C4-2B (cell line): Measurements from ENCODE around the gene KLHDC1.
A peak's percentile ranks its signal among the peaks of the same experiment; 100 is the strongest.
"Not testable (repeated sequence)": the region's sequence is repeated elsewhere in the genome, so short reads cannot be mapped to it uniquely, and the experiment has no call there.

Experiments used
- H3K27ac ChIP-seq: fragments of 450-650 bp; 2 replicates; pipeline ENCODE4 v1.5.1; 2017
- ZFX ChIP-seq: fragments of 450-650 bp; IDR thresholded peaks from 2 replicates; pipeline ENCODE4 v1.6.1; 2017
- TF ChIP-seq, protein P1 (sequence below): fragments of 450-650 bp; conservative IDR thresholded peaks from 2 replicates; pipeline ENCODE4 v1.5.1; 2017; ENCODE audit warnings: mild to moderate bottlenecking

The KLHDC1 gene

DNA sequence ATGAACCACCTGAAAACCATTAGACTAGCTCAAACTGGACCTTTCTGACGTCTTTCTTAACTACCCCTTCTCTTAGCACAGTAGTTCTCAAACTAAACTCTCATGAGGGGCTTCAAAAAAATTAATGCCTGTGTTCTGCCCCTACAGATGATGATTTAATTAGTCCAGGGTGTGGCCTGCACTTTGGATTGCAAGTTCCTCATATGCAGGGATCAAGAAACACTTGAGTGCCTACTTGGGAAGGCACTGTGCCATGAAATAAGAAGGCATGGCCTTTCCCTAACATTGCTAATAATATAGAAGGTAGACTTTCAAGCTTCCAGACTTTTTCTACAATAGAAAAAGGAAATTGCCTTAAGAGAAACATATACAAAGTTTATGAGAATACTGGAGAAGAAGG, 52.3 kb downstream of the KLHDC1 start:
- H3K27ac ChIP-seq, result no peak overlapping the region
- TF ChIP-seq ZFX, result no peak
- TF ChIP-seq, protein P1, sequence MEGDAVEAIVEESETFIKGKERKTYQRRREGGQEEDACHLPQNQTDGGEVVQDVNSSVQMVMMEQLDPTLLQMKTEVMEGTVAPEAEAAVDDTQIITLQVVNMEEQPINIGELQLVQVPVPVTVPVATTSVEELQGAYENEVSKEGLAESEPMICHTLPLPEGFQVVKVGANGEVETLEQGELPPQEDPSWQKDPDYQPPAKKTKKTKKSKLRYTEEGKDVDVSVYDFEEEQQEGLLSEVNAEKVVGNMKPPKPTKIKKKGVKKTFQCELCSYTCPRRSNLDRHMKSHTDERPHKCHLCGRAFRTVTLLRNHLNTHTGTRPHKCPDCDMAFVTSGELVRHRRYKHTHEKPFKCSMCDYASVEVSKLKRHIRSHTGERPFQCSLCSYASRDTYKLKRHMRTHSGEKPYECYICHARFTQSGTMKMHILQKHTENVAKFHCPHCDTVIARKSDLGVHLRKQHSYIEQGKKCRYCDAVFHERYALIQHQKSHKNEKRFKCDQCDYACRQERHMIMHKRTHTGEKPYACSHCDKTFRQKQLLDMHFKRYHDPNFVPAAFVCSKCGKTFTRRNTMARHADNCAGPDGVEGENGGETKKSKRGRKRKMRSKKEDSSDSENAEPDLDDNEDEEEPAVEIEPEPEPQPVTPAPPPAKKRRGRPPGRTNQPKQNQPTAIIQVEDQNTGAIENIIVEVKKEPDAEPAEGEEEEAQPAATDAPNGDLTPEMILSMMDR, result no peak

DNA sequence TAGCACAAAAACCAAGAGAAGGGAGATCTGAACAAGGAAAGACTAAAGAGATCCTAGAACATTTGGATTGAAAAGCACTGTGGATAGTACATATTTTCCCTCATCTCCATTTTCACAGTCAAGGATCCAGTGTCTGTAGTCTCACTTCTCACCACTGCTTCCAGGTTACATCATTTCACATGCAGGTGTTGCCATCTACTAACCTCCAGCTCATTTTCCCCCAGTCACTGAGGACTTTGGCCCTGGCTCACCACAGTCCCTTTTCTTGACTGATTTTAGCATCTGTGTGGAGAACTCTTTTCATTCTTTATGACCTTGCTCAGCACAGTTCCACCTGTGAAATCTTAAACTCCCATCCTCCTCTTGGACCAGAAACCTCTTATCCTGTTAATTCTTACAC, 53.6 kb downstream of the KLHDC1 start:
- H3K27ac ChIP-seq, result not testable (repeated sequence)

DNA sequence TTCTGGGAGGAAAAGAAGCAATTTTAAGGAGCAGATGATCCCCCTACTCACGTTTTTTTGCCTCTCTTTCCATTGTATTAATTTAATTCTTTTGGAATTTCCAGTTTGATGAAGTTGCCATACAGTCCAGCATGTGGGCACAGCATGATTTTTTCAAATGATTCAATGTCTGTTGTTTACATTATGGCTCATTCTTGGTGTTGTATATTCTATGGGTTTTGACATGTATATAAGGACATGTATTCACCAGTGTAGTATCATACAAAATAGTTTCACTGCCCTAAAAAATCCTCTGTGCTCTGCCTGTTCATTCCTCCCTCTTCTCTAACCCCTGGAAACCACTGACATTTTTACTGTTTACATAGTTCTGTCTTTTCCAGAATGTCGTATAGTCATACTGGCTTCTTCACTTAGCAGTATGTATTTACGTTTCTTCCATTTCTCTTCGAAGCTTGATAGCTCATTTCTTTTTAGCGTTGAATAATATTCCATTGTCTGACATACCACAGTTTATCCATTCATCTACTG, 61.7 kb downstream of the KLHDC1 start:
- no peak overlapping the region for H3K27ac ChIP-seq
- TF ChIP-seq, protein P1, result no peak
- no peak for TF ChIP-seq ZFX

DNA sequence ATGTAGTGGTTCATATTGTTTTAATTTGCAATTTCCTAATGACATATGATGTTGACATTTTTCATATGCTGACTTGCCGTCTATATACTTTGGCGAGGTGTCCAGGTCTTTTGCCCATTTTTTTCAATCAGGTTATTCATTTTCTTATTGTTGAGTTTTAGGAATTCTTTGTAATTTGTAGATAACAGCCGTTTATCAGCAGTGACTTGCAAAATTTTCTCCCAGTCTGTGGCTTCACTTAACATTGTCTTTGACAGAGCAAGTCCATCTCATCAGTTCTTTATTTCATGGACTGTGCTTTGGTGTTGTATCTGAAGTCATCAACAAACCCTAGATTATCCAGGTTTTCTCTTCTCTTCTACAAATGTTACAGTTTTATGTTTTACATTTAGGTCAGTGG, 62.5 kb downstream of the KLHDC1 start:
- no peak overlapping the region for H3K27ac ChIP-seq
- no peak for TF ChIP-seq ZFX
- TF ChIP-seq, protein P1, result no peak

DNA sequence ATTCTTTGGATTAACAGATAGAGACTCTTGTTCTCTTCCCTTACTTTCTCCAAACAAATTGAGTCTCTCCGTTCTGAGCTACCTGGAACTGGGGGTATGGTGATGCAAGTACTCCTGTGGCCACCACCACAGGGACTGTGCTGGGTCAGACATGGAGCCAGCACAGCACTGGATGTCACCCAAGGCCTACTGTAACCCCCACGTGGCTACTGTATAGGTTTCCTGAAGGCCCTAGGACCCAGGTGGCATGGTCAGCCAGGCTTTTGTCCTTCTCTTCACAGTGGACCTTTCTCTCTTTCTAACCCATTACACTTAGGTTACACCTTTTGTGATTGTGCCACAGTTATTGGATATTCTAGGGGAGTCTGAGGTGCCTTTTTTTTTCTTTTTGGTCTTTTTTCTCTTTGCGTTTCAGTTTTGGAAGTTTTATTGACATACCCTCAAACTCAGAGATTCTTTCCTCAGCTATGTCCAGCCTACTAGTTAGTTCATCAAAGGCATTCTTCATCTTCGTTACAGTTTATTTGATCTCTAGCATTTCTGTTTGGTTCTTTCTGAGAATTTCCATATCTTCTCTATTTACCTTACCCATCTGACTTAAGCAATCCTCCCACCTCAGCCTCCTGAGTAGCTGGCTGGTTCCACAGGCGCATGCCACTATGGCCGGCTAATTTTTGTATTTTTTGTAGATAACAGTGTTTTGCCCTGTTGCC, 69.1 kb downstream of the KLHDC1 start:
- TF ChIP-seq, protein P1, result no peak
- TF ChIP-seq ZFX, result no peak
- no peak overlapping the region for H3K27ac ChIP-seq

DNA sequence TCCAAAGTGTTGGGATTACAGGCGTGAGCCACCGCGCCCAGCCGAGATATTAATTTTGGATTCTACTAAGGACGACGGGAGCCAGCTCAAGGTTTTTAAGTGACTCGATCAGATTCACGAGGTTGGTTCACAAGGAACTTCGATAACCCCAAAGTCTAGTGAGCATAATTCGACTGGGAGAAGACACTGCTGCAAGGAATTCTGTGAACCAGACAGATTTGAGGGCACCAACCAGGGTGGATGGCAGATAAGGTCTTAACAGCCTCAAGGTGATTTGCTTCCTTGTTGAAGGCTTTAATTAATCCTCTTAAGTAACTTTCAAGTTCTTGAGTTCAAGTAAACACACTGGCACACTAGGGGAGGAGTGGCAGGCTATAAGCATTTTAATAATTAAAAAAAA, 73.9 kb downstream of the KLHDC1 start:
- TF ChIP-seq, protein P1, result no peak
- no peak for TF ChIP-seq ZFX
- peak overlapping the region; percentile 82 for H3K27ac ChIP-seq

DNA sequence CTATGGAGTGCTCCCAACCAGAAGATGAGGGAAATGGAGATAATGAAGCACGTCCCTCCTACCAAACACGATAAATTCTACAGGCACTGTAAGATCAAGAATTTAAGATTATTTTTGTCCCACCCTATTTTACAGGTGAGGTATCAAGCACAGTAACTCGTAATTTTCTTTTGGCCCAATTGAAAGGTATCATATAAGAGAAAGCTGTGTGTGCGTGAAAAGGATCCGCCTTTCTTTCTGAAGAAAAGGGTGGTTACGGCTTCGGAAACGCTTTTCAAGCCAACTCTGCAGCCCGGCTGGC, 74.3 kb downstream of the KLHDC1 start:
- H3K27ac ChIP-seq, result peak overlapping the region; percentile 82
- TF ChIP-seq, protein P1, result no peak
- TF ChIP-seq ZFX, result no peak
